NCI-H510A treated with DMSO at 0.1 percent for 48 hours (cell line): ENCODE measurements around the gene DEFB131A.
"Not testable (repeated sequence)": the region's sequence is repeated elsewhere in the genome, so short reads cannot be mapped to it uniquely, and the experiment has no call there.

Source experiments
- DNase-seq: peaks from one replicate; lab custom pipeline; 2025; lab: John Stamatoyannopoulos, UW

DEFB131A gene

DNA sequence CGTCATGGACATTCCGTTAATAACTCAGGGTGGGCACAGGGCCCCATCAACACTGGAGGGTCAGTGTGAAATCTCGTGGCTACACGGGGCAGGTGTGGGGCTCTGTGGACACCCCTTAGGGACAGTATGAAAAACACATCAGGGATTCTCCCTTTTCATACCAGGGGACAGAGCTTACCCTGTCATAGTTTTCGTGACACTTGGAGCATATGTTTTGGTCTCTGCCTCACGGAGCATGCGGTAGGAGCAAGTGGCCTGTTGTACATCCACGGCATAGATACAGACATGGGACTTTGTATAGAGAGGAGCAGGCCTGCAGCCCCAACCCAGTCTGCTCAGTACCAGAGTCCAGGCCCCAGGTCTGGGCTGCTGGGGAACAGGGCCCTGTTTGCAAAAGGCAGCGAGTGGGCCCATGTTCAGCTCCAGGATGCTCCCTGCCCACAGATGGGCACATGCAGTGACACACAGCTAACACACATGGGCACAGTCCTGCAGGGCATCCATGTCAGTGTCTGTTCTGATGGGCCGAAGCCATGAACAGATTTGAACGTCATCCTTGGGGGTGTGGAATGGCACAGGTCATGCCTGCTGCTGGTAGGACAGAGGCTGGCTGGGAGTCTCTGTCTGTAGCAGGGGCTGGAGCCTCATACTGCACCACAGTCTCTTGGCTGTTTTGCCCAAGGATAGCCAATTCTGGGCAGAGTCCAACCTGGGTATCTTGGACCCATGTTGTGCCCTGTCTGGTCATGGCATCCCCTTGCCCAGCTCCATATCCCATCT is 50.2 kb downstream of the DEFB131A start:
- not testable (repeated sequence) for DNase-seq

DNA sequence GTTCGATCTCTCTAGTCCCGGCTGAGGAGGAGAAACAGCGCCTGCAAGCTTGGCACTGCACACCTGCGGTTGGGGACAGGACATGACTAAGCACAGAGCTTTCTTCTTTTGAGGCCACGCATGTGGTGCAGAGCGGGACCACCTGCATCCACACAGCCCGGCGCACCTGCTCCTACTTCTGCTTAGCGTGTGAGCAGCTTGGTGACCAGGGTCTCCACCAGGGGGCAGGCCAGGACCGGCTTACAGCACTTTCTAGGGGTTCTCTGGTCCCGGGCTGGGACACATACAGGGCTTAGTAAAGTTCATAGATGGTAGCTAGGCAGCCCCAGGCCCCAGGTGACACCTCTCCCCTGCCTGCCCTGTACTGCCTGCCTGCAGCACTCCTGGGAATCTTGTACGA is 51.2 kb downstream of the DEFB131A start:
- not testable (repeated sequence) for DNase-seq

DNA sequence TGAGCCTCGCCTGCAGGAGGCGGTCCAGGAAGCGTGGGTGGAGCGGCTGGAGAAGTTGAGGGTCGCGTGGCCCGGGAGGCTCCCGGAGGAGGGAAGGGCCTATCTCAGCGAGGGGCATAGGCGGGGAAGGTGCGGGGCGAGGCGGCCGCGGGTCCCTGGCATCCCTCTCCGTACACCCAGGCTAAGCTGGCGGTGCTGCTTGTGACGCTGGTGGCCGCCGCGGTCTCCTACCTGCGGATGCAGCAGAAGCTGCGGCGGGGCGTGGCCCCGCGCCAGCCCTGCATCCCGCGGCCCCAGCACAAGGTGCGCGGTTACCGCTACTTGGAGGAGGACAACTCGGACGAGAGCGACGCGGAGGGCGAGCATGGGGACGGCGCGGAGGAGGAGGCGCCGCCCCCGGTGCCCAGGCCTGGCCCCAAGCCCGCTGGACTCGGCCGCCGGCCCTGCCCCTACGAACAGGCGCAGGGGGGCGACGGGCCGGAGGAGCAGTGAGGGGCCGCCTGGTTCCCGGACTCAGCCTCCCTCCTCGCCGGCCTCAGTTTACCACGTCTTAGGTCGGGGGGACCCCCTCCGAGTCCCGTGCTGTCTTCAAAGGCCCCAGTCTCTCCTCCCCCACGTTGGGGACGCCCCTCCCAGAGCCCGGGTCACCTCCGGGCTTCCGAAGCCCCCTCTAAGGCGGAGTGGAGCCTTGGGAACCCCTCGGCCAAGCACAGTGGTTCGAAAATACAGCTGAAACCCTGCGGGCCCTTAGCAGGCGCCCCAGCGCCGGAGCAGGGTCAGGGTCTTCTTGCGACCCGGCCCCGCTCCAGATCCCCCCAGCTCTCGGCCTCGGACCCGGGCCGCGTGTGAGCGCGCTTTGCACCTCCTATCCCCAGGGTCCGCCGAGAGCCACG is 53.6 kb downstream of the DEFB131A start:
- not testable (repeated sequence) for DNase-seq

DNA sequence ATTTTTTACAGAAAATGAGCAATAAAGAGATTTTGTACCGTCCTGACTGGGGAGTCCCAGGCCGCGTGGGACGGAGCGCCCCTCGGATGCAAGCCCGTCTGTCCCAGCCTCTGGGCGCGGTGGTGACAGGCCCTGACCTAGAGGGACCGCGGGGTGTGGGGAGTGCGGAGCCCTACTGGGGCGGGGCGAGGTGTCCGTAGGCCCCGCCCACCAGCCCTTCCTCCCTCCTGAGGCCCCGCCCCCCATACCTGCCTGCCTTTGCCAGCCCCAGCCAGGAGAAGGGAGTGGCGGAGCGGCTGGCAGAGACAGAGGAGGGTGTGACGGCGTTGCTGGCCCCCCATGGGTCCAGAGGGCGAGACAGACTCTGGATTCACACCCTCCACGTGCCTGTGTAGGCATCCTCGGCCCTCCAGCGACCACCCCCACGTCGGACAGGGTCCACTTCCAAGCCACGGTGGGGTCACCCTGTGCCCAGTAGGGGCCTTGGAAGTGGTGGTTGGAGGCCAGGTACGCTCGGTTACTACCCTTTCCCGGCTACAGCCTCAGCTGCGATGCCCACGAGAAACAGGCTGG is 54.3 kb downstream of the DEFB131A start:
- DNase-seq = not testable (repeated sequence)

DNA sequence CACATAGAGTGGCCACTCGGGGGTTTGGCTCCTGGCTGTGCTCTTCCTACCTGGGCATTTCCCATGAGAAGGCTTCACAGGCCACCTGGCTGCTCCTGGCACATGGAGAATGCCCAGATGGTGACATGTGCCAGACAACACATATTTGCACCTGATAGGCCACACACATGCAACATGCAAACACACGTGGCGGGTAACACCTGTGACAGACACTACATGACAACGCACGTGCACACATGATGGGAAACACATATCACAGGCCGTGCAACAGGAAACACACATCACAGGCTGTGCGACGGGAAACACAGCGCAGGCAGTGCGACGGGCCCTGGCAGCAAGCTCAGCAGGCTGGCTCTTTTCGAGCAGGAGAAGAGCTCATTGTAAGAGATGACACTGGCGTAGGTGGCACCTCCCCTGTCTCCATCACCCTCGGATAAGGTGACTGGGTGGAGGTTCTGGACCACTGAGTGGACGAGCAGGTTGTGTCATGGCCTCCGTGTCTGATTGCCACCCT is 55.8 kb downstream of the DEFB131A start:
- not testable (repeated sequence) for DNase-seq
